ENCODE data around the gene SMARCE1. TPM values are rescaled to one million over a fixed set of nuclear protein-coding genes. Genes with fewer than 3 reads are reported as not detected.
"Not testable (repeated sequence)": the region's sequence is repeated elsewhere in the genome, so short reads cannot be mapped to it uniquely, and the experiment has no call there.

The SMARCE1 gene
- total RNA-seq, 1 experiment from 2014 or later: 137 TPM

DNA sequence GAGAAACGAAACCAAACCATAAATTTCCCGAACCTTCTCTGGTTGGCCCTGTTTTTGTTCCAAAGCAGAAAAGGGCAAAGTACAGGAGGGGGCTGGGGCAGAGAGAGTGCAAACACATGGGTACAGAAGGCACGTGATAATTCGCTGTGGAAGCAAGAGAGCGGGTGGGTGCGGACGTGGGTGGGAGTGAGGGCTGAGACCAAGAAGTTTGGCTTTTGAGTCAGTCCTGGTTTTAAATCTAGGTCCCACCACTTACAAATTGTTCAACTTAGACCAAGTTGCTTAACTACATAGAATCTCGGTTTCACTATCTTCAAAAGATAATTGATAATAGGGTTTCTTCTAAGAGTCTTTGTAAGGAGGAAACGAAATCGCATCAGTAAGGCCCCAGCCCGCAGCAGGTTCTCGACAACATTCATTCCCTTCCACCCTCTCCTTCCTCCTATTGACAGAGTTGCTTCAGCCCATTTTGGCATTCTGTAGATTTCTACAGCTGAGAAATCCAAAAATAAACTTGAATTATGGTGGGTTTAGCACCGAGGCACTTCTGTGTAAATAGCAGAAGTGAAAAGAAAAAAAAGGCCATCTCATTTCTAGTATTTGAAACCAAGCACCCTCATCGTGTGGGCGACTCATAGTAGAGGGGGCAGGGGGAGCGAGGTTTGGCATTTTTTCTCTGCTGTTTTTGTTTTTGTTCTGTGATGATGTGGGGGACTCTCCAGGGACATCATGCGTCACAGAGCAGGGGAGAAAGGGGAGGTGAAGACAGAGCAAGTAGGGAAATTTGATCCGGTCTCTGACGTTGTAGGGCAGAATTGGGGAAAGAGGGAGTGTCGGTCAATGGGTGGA, 48.8 kb downstream of the SMARCE1 start:
- DNase-seq (ENCODE audit: low read depth in 1 of 2, low spot score in 2 of 2): no peak
- Histone ChIP-seq H3K27me3 (replicated peaks) (no peaks in the 10 kb centered on the region; the same call in 1 of the 2 replicates), H3K4me1 (replicated peaks) (no peaks in the 10 kb centered on the region), H3K36me3 (no peaks in the 10 kb centered on the region), H3K9me3 (replicated peaks) (no peaks in the 10 kb centered on the region), H3K4me3 (no peak overlapping the region), H3K27ac (no peak overlapping the region)

DNA sequence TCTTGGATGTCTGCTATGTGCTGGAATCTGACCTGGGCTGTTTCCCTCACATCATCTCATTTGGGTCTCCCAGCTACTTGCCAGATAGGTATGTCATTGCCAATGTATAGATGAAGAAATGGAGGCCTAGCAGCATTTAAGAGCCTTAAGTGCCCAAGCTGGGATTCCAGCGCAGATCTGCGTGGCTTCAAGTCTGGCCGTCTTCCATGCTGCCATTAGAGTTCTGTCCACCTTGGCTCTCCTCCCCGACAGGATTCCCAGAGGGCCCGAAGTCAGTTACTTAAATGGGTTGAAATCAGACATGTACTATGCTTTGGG, 49.4 kb downstream of the SMARCE1 start:
- Histone ChIP-seq H3K27ac (no peak overlapping the region), H3K9me3 (replicated peaks) (no peaks in the 10 kb centered on the region)
- DNase-seq (ENCODE audit: low read depth in 1 of 2, low spot score in 2 of 2): no peak

DNA sequence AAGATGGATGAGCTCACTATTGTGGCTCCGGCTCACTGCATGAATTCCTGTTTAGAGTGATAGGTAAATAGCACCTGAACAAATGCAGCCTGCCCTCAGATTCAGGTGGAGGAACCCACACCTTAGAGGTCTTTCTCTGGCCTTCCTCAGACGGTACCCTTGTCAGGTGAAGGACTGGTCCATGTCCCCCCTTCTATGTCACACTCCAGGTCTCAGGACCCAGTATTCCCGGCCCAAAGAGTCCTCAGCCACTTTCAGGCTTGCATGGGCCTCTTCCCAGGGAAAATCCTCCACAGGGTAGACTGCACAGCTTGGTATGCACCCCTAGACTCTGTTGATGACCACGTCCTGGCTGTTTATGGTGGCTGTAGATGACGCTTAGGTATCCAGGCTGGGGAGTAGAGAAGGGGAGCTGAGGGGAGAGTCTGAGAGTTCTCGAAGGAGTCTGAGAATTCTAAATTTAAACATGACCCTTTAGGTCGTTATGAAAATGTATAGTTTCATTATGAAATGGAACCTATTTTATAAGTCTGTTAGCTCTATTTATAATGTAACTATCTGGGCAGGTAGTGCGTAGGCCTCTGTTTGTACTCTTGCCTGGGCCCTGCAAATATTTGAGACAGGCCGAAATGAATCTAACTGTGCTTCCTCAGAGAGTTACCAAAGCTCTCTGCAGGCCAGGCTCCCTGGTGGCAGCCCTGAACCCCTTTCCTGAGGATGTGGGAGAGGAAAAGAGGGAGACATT, 49.9 kb downstream of the SMARCE1 start:
- H3K27me3 ChIP-seq (replicated peaks): no peaks in the 10 kb centered on the region; the same call in 1 of the 2 replicates
- no peaks in the 10 kb centered on the region for H3K9me3 ChIP-seq (replicated peaks)
- H3K4me1 ChIP-seq (replicated peaks): no peaks in the 10 kb centered on the region
- H3K27ac ChIP-seq: no peak overlapping the region
- no peaks in the 10 kb centered on the region for H3K36me3 ChIP-seq
- H3K4me3 ChIP-seq: no peak overlapping the region
- no peak for DNase-seq (ENCODE audit: low read depth in 1 of 2, low spot score in 2 of 2)

More for the DNA sequence above, 49.4 kb downstream of the SMARCE1 start:
- Histone ChIP-seq H3K4me1 (replicated peaks) (no peaks in the 10 kb centered on the region), H3K36me3 (no peaks in the 10 kb centered on the region), H3K4me3 (no peak overlapping the region), H3K27me3 (replicated peaks) (no peaks in the 10 kb centered on the region; the same call in 1 of the 2 replicates)

DNA sequence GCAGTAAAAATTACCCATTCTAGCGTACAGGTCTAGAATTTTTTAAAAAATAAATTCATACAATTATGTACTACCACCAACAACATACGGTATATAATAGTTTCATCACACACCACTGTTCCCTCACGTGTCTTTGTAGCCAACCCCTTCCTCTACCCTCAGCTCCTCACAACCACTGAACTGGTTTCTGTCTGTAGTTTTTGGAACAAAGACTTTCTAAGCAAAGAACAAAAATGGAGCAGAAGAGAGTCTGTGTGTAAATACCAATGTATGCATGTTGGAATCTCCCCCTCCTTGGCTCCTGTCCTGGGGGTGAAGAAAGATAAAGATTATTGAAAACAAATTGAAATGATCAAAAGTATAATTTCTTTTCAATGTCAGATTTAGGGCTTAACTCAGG, 50.5 kb downstream of the SMARCE1 start:
- Histone ChIP-seq H3K27ac (no peak overlapping the region), H3K27me3 (replicated peaks) (no peaks in the 10 kb centered on the region; the same call in 1 of the 2 replicates), H3K36me3 (no peaks in the 10 kb centered on the region), H3K4me1 (replicated peaks) (no peaks in the 10 kb centered on the region), H3K4me3 (no peak overlapping the region), H3K9me3 (replicated peaks) (no peaks in the 10 kb centered on the region)
- no peak for DNase-seq (ENCODE audit: low read depth in 1 of 2, low spot score in 2 of 2)

GRCh38 chr17:40596261-40596919, 51.2 kb downstream of the SMARCE1 start:
- no peak overlapping the region for H3K4me3 ChIP-seq
- no peaks in the 10 kb centered on the region for H3K4me1 ChIP-seq (replicated peaks)
- no peaks in the 10 kb centered on the region for H3K9me3 ChIP-seq (replicated peaks)
- no peaks in the 10 kb centered on the region; the same call in 1 of the 2 replicates for H3K27me3 ChIP-seq (replicated peaks)
- no peaks in the 10 kb centered on the region for H3K36me3 ChIP-seq
- no peak for DNase-seq (ENCODE audit: low read depth in 1 of 2, low spot score in 2 of 2)
- no peak overlapping the region for H3K27ac ChIP-seq

DNA sequence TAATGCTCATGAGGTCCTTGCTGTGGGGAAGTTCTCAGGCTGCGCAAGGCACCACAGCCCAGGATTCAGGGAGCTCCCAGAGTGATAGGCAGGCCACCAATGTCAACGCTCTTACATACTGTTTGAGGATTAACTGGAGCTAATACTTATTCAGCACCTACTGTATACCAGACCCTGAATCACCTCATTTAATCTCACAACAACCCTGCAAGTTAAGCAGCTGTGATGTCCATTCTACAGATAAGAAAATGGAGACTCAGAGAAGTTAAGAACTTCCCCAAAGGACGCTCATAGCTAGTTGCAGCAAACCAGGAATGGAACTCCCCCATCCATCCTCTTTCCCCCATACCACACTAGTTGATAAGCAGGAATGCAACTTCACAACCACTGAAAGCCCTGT, 56.9 kb downstream of the SMARCE1 start:
- Histone ChIP-seq H3K9me3 (replicated peaks) (no peaks in the 10 kb centered on the region), H3K27me3 (replicated peaks) (peaks cover 3% of the 10 kb centered on the region), H3K4me3 (no peak overlapping the region), H3K27ac (no peak overlapping the region), H3K4me1 (replicated peaks) (no peaks in the 10 kb centered on the region), H3K36me3 (no peaks in the 10 kb centered on the region)
- DNase-seq (ENCODE audit: low read depth in 1 of 2, low spot score in 2 of 2): no peak

GRCh38 chr17:40588552-40588951, 59.1 kb downstream of the SMARCE1 start:
- Histone ChIP-seq H3K4me3 (no peak overlapping the region), H3K4me1 (replicated peaks) (no peaks in the 10 kb centered on the region), H3K9me3 (replicated peaks) (no peaks in the 10 kb centered on the region), H3K27me3 (replicated peaks) (peaks cover 4% of the 10 kb centered on the region; the same call in 1 of the 2 replicates), H3K27ac (no peak overlapping the region), H3K36me3 (no peaks in the 10 kb centered on the region)
- DNase-seq (ENCODE audit: low read depth in 1 of 2, low spot score in 2 of 2): no peak

DNA sequence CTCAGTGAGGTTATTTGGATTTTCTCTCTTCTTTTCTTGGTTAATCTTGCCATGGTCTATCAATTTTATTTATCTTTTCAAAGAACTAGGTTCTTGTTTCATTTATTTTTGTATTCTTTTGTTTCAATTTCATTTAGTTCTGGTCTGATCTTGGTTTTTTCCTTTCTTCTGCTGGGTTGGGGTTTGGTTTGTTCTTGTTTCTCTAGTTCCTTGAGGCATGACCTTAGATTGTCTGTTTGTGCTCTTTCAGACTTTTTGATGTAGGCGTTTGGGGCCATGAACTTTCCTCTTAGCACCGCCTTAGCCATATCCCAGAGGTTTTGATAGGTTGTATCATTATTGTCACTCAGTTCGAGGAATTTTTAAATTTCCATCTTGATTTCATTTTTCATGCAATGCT, 61.4 kb downstream of the SMARCE1 start:
- not testable (repeated sequence) for H3K27ac ChIP-seq; H3K27me3 ChIP-seq (replicated peaks); DNase-seq (ENCODE audit: low read depth in 1 of 2, low spot score in 2 of 2); H3K4me3 ChIP-seq; H3K9me3 ChIP-seq (replicated peaks); H3K36me3 ChIP-seq; H3K4me1 ChIP-seq (replicated peaks)

GRCh38 chr17:40584950-40585349, 62.7 kb downstream of the SMARCE1 start:
- not testable (repeated sequence) for H3K27ac ChIP-seq; H3K9me3 ChIP-seq (replicated peaks); DNase-seq (ENCODE audit: low read depth in 1 of 2, low spot score in 2 of 2); H3K27me3 ChIP-seq (replicated peaks); H3K4me3 ChIP-seq; H3K4me1 ChIP-seq (replicated peaks); H3K36me3 ChIP-seq

DNA sequence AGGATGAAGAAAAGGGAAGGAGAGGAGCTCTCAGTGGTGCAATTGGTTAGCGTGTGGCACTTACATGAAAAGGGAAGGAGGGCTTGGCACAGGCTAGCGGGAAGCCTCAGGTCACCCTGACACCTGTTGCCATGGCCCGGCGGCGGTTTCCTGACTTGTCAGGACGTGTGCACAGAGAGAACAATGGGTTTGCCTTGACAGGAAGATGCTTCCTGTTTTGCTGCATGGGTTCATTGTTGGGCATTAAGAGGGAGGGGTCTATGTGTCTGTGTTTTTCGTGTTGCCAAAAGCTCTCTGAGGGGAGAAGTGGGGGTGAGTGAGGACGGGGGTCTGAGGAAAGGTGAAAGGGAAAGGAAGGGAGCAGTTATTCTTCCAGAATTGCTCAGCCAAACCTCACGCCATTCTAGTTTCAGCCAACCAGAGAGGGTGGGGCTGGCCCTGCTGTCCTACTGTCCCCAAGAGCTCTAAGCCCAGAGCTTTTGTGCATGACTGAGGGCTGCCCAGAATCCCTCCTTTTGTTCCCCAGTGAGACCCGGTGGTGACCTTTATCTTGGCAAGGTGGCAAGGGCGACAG, 65.2 kb downstream of the SMARCE1 start:
- H3K4me1 ChIP-seq (replicated peaks): no peaks in the 10 kb centered on the region
- no peak overlapping the region for H3K27ac ChIP-seq
- 0 out of 2 replicates have a peak, but pooled peaks cover 3% of the 10 kb centered on the region for H3K9me3 ChIP-seq (replicated peaks)
- H3K27me3 ChIP-seq (replicated peaks): 0 out of 2 replicates have a peak, but pooled peaks cover 2% of the 10 kb centered on the region
- no peaks in the 10 kb centered on the region for H3K36me3 ChIP-seq
- no peak overlapping the region for H3K4me3 ChIP-seq
- DNase-seq (ENCODE audit: low read depth in 1 of 2, low spot score in 2 of 2): no peak

- peaks cover 3% of the 10 kb centered on the region; the same call in 1 of the 2 replicates for H3K9me3 ChIP-seq (replicated peaks)
- no peak for DNase-seq (ENCODE audit: low read depth in 1 of 2, low spot score in 2 of 2)
- H3K27me3 ChIP-seq (replicated peaks): 0 out of 2 replicates have a peak, but pooled peaks cover 2% of the 10 kb centered on the region
- no peak overlapping the region for H3K27ac ChIP-seq
- H3K36me3 ChIP-seq: no peaks in the 10 kb centered on the region
- H3K4me1 ChIP-seq (replicated peaks): no peaks in the 10 kb centered on the region
- H3K4me3 ChIP-seq: no peak overlapping the region
Observed at GRCh38 chr17:40580140-40580539, 67.5 kb downstream of the SMARCE1 start.

DNA sequence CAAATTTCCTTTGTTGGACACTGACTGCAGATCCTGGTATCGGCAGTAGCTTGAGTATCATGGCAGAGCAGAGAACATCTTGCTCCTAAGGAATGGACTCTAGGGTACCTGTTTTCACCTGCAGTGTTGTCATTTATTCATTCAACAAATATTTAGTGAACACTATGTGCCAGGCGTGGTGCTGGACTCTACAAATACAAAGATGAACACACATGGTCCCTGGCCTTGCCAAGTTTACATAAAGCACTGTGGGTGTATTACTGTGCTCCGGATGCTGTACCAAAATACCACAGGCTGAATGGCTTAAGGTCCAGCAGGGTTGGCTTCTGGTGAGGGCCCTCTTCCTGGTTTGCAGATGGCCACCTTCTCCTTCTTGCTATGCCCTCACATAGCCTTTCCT, 68.1 kb downstream of the SMARCE1 start:
- H3K9me3 ChIP-seq (replicated peaks): peaks cover 6% of the 10 kb centered on the region; the same call in 1 of the 2 replicates
- H3K27me3 ChIP-seq (replicated peaks): 0 out of 2 replicates have a peak, but pooled peaks cover 2% of the 10 kb centered on the region
- DNase-seq (ENCODE audit: low read depth in 1 of 2, low spot score in 2 of 2): no peak
- H3K36me3 ChIP-seq: no peaks in the 10 kb centered on the region
- no peaks in the 10 kb centered on the region for H3K4me1 ChIP-seq (replicated peaks)
- H3K27ac ChIP-seq: no peak overlapping the region
- no peak overlapping the region for H3K4me3 ChIP-seq

DNA sequence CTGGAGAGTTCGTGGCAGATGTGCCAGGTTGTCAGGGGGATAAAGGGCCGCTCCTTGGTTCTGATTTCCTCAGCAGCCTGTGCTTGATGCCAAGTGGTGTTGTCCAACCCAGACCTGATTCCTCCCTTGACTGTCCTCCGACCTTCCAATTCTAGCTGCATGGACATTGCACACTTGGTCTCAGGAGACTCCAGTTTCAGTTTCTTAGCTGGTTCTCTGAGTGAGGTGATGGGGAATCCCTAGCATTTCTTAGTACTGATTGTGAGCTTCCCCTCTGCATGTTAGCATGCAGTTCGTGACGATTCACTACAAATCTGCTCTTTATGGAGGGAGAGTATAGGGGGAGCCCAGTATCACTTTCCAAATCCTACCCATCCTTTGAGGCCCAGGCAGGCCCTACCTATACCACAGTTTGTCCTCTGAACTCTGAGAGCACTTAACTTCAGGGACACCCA, 70.0 kb downstream of the SMARCE1 start:
- H3K4me1 ChIP-seq (replicated peaks): no peaks in the 10 kb centered on the region
- no peak overlapping the region for H3K4me3 ChIP-seq
- H3K36me3 ChIP-seq: no peaks in the 10 kb centered on the region
- no peaks in the 10 kb centered on the region for H3K27me3 ChIP-seq (replicated peaks)
- no peak overlapping the region for H3K27ac ChIP-seq
- peaks cover 15% of the 10 kb centered on the region for H3K9me3 ChIP-seq (replicated peaks)
- DNase-seq (ENCODE audit: low read depth in 1 of 2, low spot score in 2 of 2): no peak
